SK-N-SH treated with all-trans-retinoic acid at 6 μM for 48 hours (cell line): ENCODE measurements around the gene NUTM2D.
"Not testable (repeated sequence)": the region's sequence is repeated elsewhere in the genome, so short reads cannot be mapped to it uniquely, and the experiment has no call there.

Source experiments
- ARNTL ChIP-seq: fragments of 450-650 bp; formaldehyde crosslinking; IDR thresholded peaks from 2 replicates; pipeline ENCODE4 v1.5.0; 2020; ENCODE audit warnings: low read depth, mild to moderate bottlenecking, moderate library complexity, borderline replicate concordance
- TF ChIP-seq, protein P1 (sequence below): fragments of 250-450 bp; sonication (Bioruptor Pico); IDR thresholded peaks from 2 replicates; pipeline ENCODE4 v1.5.1; 2021; ENCODE audit warnings: mild to moderate bottlenecking, moderate library complexity

DNA sequence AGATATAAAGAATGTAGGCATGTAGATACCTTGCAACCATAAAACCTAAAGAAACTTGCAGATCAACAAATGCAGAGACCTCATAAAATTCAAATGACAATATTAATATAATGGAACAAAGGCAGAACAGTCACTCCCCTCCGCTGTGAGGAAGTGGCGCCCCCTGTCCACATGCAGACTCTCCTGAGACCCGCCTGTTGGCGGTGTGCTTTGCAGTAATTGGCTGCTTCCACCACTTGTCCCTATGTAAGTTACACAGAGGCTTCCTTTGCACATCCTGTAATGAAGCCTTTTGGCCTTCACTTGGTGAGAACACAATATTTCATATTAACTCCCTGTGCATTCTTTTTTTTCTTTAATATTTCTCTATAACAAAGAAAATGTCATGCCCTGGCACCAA, 21.6 kb downstream of the NUTM2D start:
- TF ChIP-seq ARNTL (CRISPR knock-in tag) = not testable (repeated sequence)
- TF ChIP-seq, protein P1, sequence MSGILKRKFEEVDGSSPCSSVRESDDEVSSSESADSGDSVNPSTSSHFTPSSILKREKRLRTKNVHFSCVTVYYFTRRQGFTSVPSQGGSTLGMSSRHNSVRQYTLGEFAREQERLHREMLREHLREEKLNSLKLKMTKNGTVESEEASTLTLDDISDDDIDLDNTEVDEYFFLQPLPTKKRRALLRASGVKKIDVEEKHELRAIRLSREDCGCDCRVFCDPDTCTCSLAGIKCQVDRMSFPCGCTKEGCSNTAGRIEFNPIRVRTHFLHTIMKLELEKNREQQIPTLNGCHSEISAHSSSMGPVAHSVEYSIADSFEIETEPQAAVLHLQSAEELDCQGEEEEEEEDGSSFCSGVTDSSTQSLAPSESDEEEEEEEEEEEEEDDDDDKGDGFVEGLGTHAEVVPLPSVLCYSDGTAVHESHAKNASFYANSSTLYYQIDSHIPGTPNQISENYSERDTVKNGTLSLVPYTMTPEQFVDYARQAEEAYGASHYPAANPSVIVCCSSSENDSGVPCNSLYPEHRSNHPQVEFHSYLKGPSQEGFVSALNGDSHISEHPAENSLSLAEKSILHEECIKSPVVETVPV (CRISPR knock-in tag) = not testable (repeated sequence)
